ENCODE results near the gene LLGL1. TPM values are rescaled to one million over a fixed set of nuclear protein-coding genes. Genes with fewer than 3 reads are reported as not detected.

Gene LLGL1
- total RNA-seq, 1 experiment from 2014 or later = 44.3 TPM

GRCh38 chr17:18177722-18178121 lies 47.7 kb upstream of the LLGL1 start:
- intact Hi-C loops (cut with micrococcal nuclease) = no loop called here
- no peak for DNase-seq (ENCODE audit: low read depth, low spot score)
- peaks cover 3 to 13% of the 10 kb centered on the region in 2 experiments; a peak in 3 of 4 replicates for H3K4me1 ChIP-seq (ENCODE audit: control insufficient read depth in 1 of 2, insufficient read depth in 2 of 2, low read length in 2 of 2)
- H3K36me3 ChIP-seq (ENCODE audit: control insufficient read depth in 1 of 2, insufficient read depth in 2 of 2, low read length in 2 of 2) = no peaks in the 10 kb centered on the region
- H3K4me2 ChIP-seq (ENCODE audit: low read length) = no peak overlapping the region
- no peaks in the 10 kb centered on the region for H3K79me2 ChIP-seq (ENCODE audit: insufficient read depth, low read length)
- no peak overlapping the region for H3K4me3 ChIP-seq (replicated peaks in 1 of 2; ENCODE audit: low read depth in 1 of 2, low read length in 2 of 2)
- H3K27me3 ChIP-seq (ENCODE audit: insufficient read depth, low read length) = no peaks in the 10 kb centered on the region
- H2AFZ ChIP-seq (ENCODE audit: low read depth, low read length, poor library complexity, severe bottlenecking) = no peak overlapping the region
- no peaks in the 10 kb centered on the region for H4K20me1 ChIP-seq (ENCODE audit: insufficient read depth)
- H3K9ac ChIP-seq (ENCODE audit: low read length) = no peak overlapping the region
- no peak for ATAC-seq
- CTCF ChIA-PET = no interaction called here
- TF ChIP-seq SRF (IDR thresholded peaks at IDR 0.05; ENCODE audit: low read depth) (no peak), YY1 (IDR thresholded peaks at IDR 0.05; ENCODE audit: extremely low read depth, insufficient replicate concordance, low read depth, low read length) (no peak), RAD21 (IDR thresholded peaks at IDR 0.05; ENCODE audit: low read depth) (no peak), EZH2phosphoT487 (IDR thresholded peaks at IDR 0.05; ENCODE audit: borderline replicate concordance) (no peak), EZH2 (IDR thresholded peaks at IDR 0.05) (no peak), CEBPB (IDR thresholded peaks at IDR 0.05; ENCODE audit: low read depth) (no peak), EGR1 (IDR thresholded peaks at IDR 0.05; ENCODE audit: low read depth) (no peak), REST (IDR thresholded peaks at IDR 0.05; ENCODE audit: low read depth) (no peak), ATF3 (IDR thresholded peaks at IDR 0.05) (no peak), ZFX (IDR thresholded peaks at IDR 0.05) (no peak), JUND (IDR thresholded peaks at IDR 0.05) (no peak), FOSL1 (IDR thresholded peaks at IDR 0.05; ENCODE audit: low read depth) (no peak), POLR2AphosphoS5 (IDR thresholded peaks at IDR 0.05; ENCODE audit: low read depth, low read length) (no peak), CBX3 (IDR thresholded peaks at IDR 0.05; ENCODE audit: low read depth) (no peak), POLR2A (IDR thresholded peaks at IDR 0.05; ENCODE audit: borderline replicate concordance, extremely low read depth, insufficient read depth, insufficient read length) (no peak), TCF7L2 (IDR thresholded peaks at IDR 0.05; ENCODE audit: borderline replicate concordance, extremely low read depth, insufficient read depth, insufficient read length) (no peak), MAX (IDR thresholded peaks at IDR 0.05) (no peak), SIN3A (IDR thresholded peaks at IDR 0.05; ENCODE audit: low read depth) (no peak)
- no peaks in the 10 kb centered on the region for H3K9me3 ChIP-seq (ENCODE audit: control insufficient read depth in 1 of 2, insufficient read depth in 1 of 2, low read depth in 1 of 2, low read length in 2 of 2)
- RAD21 ChIA-PET (ENCODE audit: low non-redundant PET in 1 of 2, low total read pairs in 2 of 2, uncharacterized antibody in 2 of 2, unreplicated experiment in 2 of 2) = no interaction called here
- POLR2A ChIA-PET = no interaction called here
- no peak overlapping the region for H3K27ac ChIP-seq (ENCODE audit: low read depth, low read length)
- no peaks in the 10 kb centered on the region for H3K9me2 ChIP-seq (ENCODE audit: insufficient read depth)
- BruUV-seq (replicated peaks) = no TSS peak
